GM12878 (cell line): ENCODE data around the gene RARRES2. TPM values are rescaled to one million over a fixed set of nuclear protein-coding genes. Genes with fewer than 3 reads are reported as not detected.

Experiments used
- BMI1 ChIP-seq: fragments of 450-650 bp; IDR thresholded peaks from 2 replicates; pipeline ENCODE4 v1.6.1; 2016; ENCODE audit warnings: mild to moderate bottlenecking, moderate library complexity, borderline replicate concordance
- CHD4 ChIP-seq: fragments of 200-600 bp; sonication (generic); IDR thresholded peaks from 2 replicates; pipeline ENCODE4 v1.6.1; 2016; ENCODE audit warnings: mild to moderate bottlenecking
- DPF2 ChIP-seq: fragments of 450-650 bp; IDR thresholded peaks from 2 replicates; pipeline ENCODE4 v1.6.1; 2017; ENCODE audit warnings: mild to moderate bottlenecking
- EED ChIP-seq: sonication (generic); IDR thresholded peaks from 2 replicates; pipeline ENCODE4 v1.6.1; 2016; ENCODE audit warnings: antibody characterized with exemption, low read depth
- HCFC1 ChIP-seq: fragments of 150-350 bp; IDR thresholded peaks from 2 replicates; pipeline ENCODE4 v1.6.1; 2014; ENCODE audit warnings: low read length
- MTA2 ChIP-seq: fragments of 450-650 bp; IDR thresholded peaks from 2 replicates; pipeline ENCODE4 v1.6.1; 2016; ENCODE audit warnings: low read depth, mild to moderate bottlenecking, moderate library complexity
- NBN ChIP-seq: fragments of 450-650 bp; IDR thresholded peaks from 2 replicates; pipeline ENCODE4 v1.6.1; 2016
- NR2C1 ChIP-seq: fragments of 450-650 bp; IDR thresholded peaks from 2 replicates; pipeline ENCODE4 v1.6.1; 2017; ENCODE audit warnings: antibody characterized with exemption, mild to moderate bottlenecking, moderate library complexity
- NR2C2 ChIP-seq: IDR thresholded peaks from 2 replicates; pipeline ENCODE4 v1.6.1; 2011; ENCODE audit warnings: borderline replicate concordance, low read depth; ENCODE audit not compliant: control insufficient read depth, insufficient read length
- NR2F1 ChIP-seq: fragments of 450-650 bp; conservative IDR thresholded peaks from 2 replicates; pipeline ENCODE4 v1.6.1; 2017; ENCODE audit warnings: mild to moderate bottlenecking
- PAX8 ChIP-seq: fragments of 450-650 bp; IDR thresholded peaks from 2 replicates; pipeline ENCODE4 v1.6.1; 2017; ENCODE audit warnings: mild to moderate bottlenecking, moderate library complexity
- POU2F2 ChIP-seq: IDR thresholded peaks from 3 replicates; pipeline ENCODE4 v1.6.1; 2011; ENCODE audit warnings: low read depth, mild to moderate bottlenecking, low read length, borderline replicate concordance
- RUNX3 ChIP-seq: IDR thresholded peaks from 2 replicates; pipeline ENCODE4 v1.6.1; 2012; ENCODE audit warnings: low read length, inconsistent platforms
- STAT3 ChIP-seq: IDR thresholded peaks from 2 replicates; pipeline ENCODE4 v1.6.1; 2011; ENCODE audit warnings: low read depth, low read length, improper control_type of control experiment
- TCF12 ChIP-seq: IDR thresholded peaks from 2 replicates; pipeline ENCODE4 v1.6.1; 2011; ENCODE audit warnings: low read depth, mild to moderate bottlenecking, low read length
- polyA plus RNA-seq, 11 experiments: library from polyadenylated mRNA; depleted of rRNA in 4 of 11; unstranded in 6 of 11; stranded (reverse) in 5 of 11; fragments of >200 nt; fragmentation: Nextera tagmentation in 4 of 11; fragmentation: Illumina TruSeq in 1 of 11; extraction: Ambion mirVana in 4 of 11; extraction: Trizol in 1 of 11; gene quantifications; 1 replicate in 1 of 11; 2 replicates in 10 of 11; pipeline versions ENCODE4 v1.2.1 to v1.2.3, GENCODE V29; 2011 to 2016; ENCODE audit warnings: inconsistent platforms in 2 of 11, missing spikeins in 2 of 11, low read depth in 1 of 11
- total RNA-seq, 4 experiments: library from RNA; depleted of rRNA in 3 of 4; stranded (reverse); fragments of >200 nt in 3 of 4; fragmentation: Illumina TruSeq in 1 of 4; extraction: Trizol in 1 of 4; gene quantifications; 2 replicates each; pipeline versions ENCODE4 v1.2.1 to v1.2.3, GENCODE V29; 2013 to 2021
- TF ChIP-seq, protein P1 (sequence below): fragments of 450-650 bp; IDR thresholded peaks from 2 replicates; pipeline ENCODE4 v1.6.1; 2016; ENCODE audit warnings: mild to moderate bottlenecking
- TF ChIP-seq, protein P2 (sequence below): fragments of 450-650 bp; IDR thresholded peaks from 2 replicates; pipeline ENCODE4 v1.6.1; 2018; ENCODE audit warnings: borderline replicate concordance, mild to moderate bottlenecking; ENCODE audit not compliant: partially characterized antibody
- TF ChIP-seq, protein P3 (sequence below): fragments of 150-350 bp; IDR thresholded peaks from 2 replicates; pipeline ENCODE4 v1.6.1; 2014; ENCODE audit warnings: mild to moderate bottlenecking, low read depth, low read length
- TF ChIP-seq, protein P4 (sequence below): IDR thresholded peaks from 2 replicates; pipeline ENCODE4 v1.6.1; 2011; ENCODE audit warnings: low read depth, mild to moderate bottlenecking, low read length, moderate library complexity, borderline replicate concordance; ENCODE audit errors: extremely low read depth
- TF ChIP-seq, protein P5 (sequence below): fragments of 450-650 bp; formaldehyde crosslinking; IDR thresholded peaks from 2 replicates; pipeline ENCODE4 v1.5.0; 2022; ENCODE audit warnings: mild to moderate bottlenecking, missing genetic modification characterization
- TF ChIP-seq, protein P6 (sequence below), 3 experiments: IDR thresholded peaks in 2 of 3; conservative IDR thresholded peaks in 1 of 3; 2 replicates each; pipeline ENCODE4 v1.5.1; 2011; ENCODE audit warnings: low read depth in 3 of 3, low read length in 3 of 3, mild to moderate bottlenecking in 3 of 3, control low read depth in 2 of 3, moderate library complexity in 2 of 3, inconsistent platforms in 1 of 3, mixed read lengths in 1 of 3; ENCODE audit not compliant: control insufficient read depth in 2 of 3, insufficient read depth in 1 of 3; ENCODE audit errors: extremely low read depth in 1 of 3

RARRES2 gene
- total and polyA plus RNA-seq, 10 of the 15 experiments (the other 5 are each of a cell fraction or from before 2014, with no cell fraction given) = 0.13 to 2.2 (median 0.40) TPM; not detected in 3

DNA sequence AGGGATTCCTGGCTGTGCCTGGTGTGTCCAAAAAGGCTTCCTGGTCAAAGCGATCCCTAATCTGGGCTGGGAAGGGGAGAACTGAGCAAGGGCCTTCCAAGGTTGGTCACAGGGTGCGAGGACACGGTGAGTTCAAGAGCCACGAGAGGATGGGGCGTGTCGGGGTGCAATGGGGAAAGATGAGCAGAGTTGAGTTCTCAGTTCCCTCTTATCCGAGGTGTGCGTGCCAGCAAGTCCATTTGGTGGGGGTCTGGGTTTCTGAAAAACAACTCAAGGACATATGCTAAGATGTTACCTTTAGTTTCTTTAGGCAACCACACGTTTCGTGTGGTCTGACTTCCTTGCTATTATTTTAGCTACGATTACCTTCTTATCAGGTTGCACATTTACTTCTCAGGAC is 39.0 kb upstream of the RARRES2 start (continued):
- TF ChIP-seq, protein P1, sequence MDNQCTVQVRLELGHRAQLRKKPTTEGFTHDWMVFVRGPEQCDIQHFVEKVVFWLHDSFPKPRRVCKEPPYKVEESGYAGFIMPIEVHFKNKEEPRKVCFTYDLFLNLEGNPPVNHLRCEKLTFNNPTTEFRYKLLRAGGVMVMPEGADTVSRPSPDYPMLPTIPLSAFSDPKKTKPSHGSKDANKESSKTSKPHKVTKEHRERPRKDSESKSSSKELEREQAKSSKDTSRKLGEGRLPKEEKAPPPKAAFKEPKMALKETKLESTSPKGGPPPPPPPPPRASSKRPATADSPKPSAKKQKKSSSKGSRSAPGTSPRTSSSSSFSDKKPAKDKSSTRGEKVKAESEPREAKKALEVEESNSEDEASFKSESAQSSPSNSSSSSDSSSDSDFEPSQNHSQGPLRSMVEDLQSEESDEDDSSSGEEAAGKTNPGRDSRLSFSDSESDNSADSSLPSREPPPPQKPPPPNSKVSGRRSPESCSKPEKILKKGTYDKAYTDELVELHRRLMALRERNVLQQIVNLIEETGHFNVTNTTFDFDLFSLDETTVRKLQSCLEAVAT = no peak
- TF ChIP-seq PAX8 (no peak), NR2C1 (no peak), NBN (peak; percentile 53; the same call in 1 of the 2 replicates), NR2C2 (no peak), POU2F2 (peak; percentile 53; the same call in 1 of the 3 replicates), HCFC1 (no peak), TCF12 (peak; percentile 66; the same call in 1 of the 2 replicates), RUNX3 (peak; percentile 69), MTA2 (peak; percentile 61), EED (no peak), NR2F1 (0 out of 2 replicates have a peak, but pooled peaks have one; percentile 32), CHD4 (no peak), BMI1 (no peak), DPF2 (peak; percentile 62; the same call in 1 of the 2 replicates), STAT3 (no peak)
- TF ChIP-seq, protein P2, sequence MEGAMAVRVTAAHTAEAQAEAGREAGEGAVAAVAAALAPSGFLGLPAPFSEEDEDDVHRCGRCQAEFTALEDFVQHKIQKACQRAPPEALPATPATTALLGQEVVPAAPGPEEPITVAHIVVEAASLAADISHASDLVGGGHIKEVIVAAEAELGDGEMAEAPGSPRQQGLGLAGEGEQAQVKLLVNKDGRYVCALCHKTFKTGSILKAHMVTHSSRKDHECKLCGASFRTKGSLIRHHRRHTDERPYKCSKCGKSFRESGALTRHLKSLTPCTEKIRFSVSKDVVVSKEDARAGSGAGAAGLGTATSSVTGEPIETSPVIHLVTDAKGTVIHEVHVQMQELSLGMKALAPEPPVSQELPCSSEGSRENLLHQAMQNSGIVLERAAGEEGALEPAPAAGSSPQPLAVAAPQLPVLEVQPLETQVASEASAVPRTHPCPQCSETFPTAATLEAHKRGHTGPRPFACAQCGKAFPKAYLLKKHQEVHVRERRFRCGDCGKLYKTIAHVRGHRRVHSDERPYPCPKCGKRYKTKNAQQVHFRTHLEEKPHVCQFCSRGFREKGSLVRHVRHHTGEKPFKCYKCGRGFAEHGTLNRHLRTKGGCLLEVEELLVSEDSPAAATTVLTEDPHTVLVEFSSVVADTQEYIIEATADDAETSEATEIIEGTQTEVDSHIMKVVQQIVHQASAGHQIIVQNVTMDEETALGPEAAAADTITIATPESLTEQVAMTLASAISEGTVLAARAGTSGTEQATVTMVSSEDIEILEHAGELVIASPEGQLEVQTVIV = no peak
- TF ChIP-seq, protein P3, sequence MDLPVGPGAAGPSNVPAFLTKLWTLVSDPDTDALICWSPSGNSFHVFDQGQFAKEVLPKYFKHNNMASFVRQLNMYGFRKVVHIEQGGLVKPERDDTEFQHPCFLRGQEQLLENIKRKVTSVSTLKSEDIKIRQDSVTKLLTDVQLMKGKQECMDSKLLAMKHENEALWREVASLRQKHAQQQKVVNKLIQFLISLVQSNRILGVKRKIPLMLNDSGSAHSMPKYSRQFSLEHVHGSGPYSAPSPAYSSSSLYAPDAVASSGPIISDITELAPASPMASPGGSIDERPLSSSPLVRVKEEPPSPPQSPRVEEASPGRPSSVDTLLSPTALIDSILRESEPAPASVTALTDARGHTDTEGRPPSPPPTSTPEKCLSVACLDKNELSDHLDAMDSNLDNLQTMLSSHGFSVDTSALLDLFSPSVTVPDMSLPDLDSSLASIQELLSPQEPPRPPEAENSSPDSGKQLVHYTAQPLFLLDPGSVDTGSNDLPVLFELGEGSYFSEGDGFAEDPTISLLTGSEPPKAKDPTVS = no peak
- TF ChIP-seq, protein P4, sequence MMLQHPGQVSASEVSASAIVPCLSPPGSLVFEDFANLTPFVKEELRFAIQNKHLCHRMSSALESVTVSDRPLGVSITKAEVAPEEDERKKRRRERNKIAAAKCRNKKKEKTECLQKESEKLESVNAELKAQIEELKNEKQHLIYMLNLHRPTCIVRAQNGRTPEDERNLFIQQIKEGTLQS = no peak
- TF ChIP-seq, protein P5, sequence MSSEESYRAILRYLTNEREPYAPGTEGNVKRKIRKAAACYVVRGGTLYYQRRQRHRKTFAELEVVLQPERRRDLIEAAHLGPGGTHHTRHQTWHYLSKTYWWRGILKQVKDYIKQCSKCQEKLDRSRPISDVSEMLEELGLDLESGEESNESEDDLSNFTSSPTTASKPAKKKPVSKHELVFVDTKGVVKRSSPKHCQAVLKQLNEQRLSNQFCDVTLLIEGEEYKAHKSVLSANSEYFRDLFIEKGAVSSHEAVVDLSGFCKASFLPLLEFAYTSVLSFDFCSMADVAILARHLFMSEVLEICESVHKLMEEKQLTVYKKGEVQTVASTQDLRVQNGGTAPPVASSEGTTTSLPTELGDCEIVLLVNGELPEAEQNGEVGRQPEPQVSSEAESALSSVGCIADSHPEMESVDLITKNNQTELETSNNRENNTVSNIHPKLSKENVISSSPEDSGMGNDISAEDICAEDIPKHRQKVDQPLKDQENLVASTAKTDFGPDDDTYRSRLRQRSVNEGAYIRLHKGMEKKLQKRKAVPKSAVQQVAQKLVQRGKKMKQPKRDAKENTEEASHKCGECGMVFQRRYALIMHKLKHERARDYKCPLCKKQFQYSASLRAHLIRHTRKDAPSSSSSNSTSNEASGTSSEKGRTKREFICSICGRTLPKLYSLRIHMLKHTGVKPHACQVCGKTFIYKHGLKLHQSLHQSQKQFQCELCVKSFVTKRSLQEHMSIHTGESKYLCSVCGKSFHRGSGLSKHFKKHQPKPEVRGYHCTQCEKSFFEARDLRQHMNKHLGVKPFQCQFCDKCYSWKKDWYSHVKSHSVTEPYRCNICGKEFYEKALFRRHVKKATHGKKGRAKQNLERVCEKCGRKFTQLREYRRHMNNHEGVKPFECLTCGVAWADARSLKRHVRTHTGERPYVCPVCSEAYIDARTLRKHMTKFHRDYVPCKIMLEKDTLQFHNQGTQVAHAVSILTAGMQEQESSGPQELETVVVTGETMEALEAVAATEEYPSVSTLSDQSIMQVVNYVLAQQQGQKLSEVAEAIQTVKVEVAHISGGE (CRISPR knock-in tag) = no peak
- TF ChIP-seq, protein P6, sequence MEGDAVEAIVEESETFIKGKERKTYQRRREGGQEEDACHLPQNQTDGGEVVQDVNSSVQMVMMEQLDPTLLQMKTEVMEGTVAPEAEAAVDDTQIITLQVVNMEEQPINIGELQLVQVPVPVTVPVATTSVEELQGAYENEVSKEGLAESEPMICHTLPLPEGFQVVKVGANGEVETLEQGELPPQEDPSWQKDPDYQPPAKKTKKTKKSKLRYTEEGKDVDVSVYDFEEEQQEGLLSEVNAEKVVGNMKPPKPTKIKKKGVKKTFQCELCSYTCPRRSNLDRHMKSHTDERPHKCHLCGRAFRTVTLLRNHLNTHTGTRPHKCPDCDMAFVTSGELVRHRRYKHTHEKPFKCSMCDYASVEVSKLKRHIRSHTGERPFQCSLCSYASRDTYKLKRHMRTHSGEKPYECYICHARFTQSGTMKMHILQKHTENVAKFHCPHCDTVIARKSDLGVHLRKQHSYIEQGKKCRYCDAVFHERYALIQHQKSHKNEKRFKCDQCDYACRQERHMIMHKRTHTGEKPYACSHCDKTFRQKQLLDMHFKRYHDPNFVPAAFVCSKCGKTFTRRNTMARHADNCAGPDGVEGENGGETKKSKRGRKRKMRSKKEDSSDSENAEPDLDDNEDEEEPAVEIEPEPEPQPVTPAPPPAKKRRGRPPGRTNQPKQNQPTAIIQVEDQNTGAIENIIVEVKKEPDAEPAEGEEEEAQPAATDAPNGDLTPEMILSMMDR (IDR thresholded peaks at IDR 0.05 in 2 of 3, conservative IDR thresholded peaks at IDR 0.05 in 1 of 3; ENCODE audit: control insufficient read depth in 2 of 3, extremely low read depth in 1 of 3, insufficient read depth in 1 of 3, low read depth in 3 of 3, low read length in 3 of 3) = no peak
